Vagina (tissue), 2 donors: ENCODE results near the gene PHRF1.

Experiments
- CTCF ChIP-seq, 3 experiments: fragments of 450-650 bp in 2 of 3; fragments of 200-600 bp in 1 of 3; sonication (generic) in 1 of 3; IDR thresholded peaks; one replicate each; pipeline ENCODE4 v1.5.1; 2017 to 2019; ENCODE audit warnings: antibody characterized with exemption in 3 of 3, mild to moderate bottlenecking in 2 of 3, moderate library complexity in 2 of 3
- POLR2A ChIP-seq, 2 donors: fragments of 450-650 bp; IDR thresholded peaks; one replicate each; pipeline ENCODE4 v1.6.1; 2017; ENCODE audit warnings: antibody characterized with exemption in 2 of 2, mild to moderate bottlenecking in 2 of 2, moderate library complexity in 2 of 2
- POLR2AphosphoS5 ChIP-seq, 2 donors: sonication (generic); formaldehyde crosslinking; IDR thresholded peaks; one replicate each; pipeline ENCODE4 v1.9.0; 2017; ENCODE audit warnings: antibody characterized with exemption in 2 of 2, mild to moderate bottlenecking in 2 of 2, low read depth in 1 of 2; ENCODE audit not compliant: insufficient read depth in 1 of 2

GRCh38 chr11:612961-613300 lies 36.7 kb downstream of the PHRF1 start:
- no peak for TF ChIP-seq POLR2A (IDR thresholded peaks at IDR 0.05)
- TF ChIP-seq CTCF (IDR thresholded peaks at IDR 0.05): no peak
- no peak for TF ChIP-seq POLR2AphosphoS5 (IDR thresholded peaks at IDR 0.05; ENCODE audit: insufficient read depth in 1 of 2, low read depth in 1 of 2)
